HL-60 (cell line): ENCODE data around the gene ZSCAN25.

ENCODE experiments used
- DNase-seq, 2 experiments: peaks; one replicate each; pipeline ENCODE4 v3.0.0-alpha.2; 2010 to 2020; ENCODE audit warnings: low read depth in 1 of 2, low spot score in 1 of 2
- H3K27ac ChIP-seq: fragments of 250-450 bp; sonication (Bioruptor Pico); replicated peaks from 2 replicates; pipeline ENCODE4 v1.5.1; 2020; ENCODE audit warnings: mild to moderate bottlenecking, moderate library complexity
- H3K27me3 ChIP-seq: fragments of 250-450 bp; sonication (Bioruptor Pico); 2 replicates; pipeline ENCODE4 v1.5.1; 2021; ENCODE audit warnings: mild to moderate bottlenecking, moderate library complexity; ENCODE audit not compliant: insufficient read depth, poor library complexity, severe bottlenecking
- H3K4me3 ChIP-seq: replicated peaks from 2 replicates; pipeline ENCODE4 v1.5.1; 2011; ENCODE audit warnings: mild to moderate bottlenecking, control low read depth, low read length; ENCODE audit not compliant: insufficient read depth
- CTCF ChIP-seq: IDR thresholded peaks from one replicate; pipeline ENCODE4 v1.5.1; 2011; ENCODE audit warnings: low read length, control low read depth, inconsistent platforms; ENCODE audit not compliant: insufficient read depth
- GABPA ChIP-seq: IDR thresholded peaks from 2 replicates; pipeline ENCODE4 v1.6.1; 2012; ENCODE audit warnings: low read depth
- POLR2AphosphoS5 ChIP-seq: IDR thresholded peaks from 2 replicates; pipeline ENCODE4 v1.6.1; 2012; ENCODE audit warnings: low read depth
- REST ChIP-seq: IDR thresholded peaks from 2 replicates; pipeline ENCODE4 v1.6.1; 2012; ENCODE audit warnings: low read depth; ENCODE audit not compliant: insufficient replicate concordance
- SPI1 ChIP-seq: IDR thresholded peaks from 2 replicates; pipeline ENCODE4 v1.6.1; 2012; ENCODE audit warnings: low read depth, mild to moderate bottlenecking, borderline replicate concordance

ZSCAN25 gene

GRCh38 chr7:99626661-99627060, 9.9 kb downstream of the ZSCAN25 start:
- no peak for DNase-seq
- no peaks in the 10 kb centered on the region for H3K27me3 ChIP-seq
- H3K4me3 ChIP-seq = no peak overlapping the region
- no peak for TF ChIP-seq SPI1
- no peak for TF ChIP-seq POLR2AphosphoS5
- no peak for TF ChIP-seq GABPA
- TF ChIP-seq CTCF = no peak
- TF ChIP-seq REST = no peak
- H3K27ac ChIP-seq = no peak overlapping the region

GRCh38 chr7:99627513-99627912, 10.8 kb downstream of the ZSCAN25 start:
- no peak overlapping the region for H3K27ac ChIP-seq
- H3K27me3 ChIP-seq = no peaks in the 10 kb centered on the region
- no peak for DNase-seq
- TF ChIP-seq REST = no peak
- no peak for TF ChIP-seq SPI1
- TF ChIP-seq GABPA = no peak
- no peak for TF ChIP-seq CTCF
- TF ChIP-seq POLR2AphosphoS5 = no peak
- H3K4me3 ChIP-seq = no peak overlapping the region

- H3K4me3 ChIP-seq = no peak overlapping the region
- no peaks in the 10 kb centered on the region for H3K27me3 ChIP-seq
- no peak for DNase-seq
- no peak overlapping the region for H3K27ac ChIP-seq
- no peak for TF ChIP-seq GABPA
- TF ChIP-seq REST = no peak
- no peak for TF ChIP-seq SPI1
- TF ChIP-seq POLR2AphosphoS5 = no peak
- no peak for TF ChIP-seq CTCF
These were observed 12.0 kb downstream of the ZSCAN25 start for GRCh38 chr7:99628471-99629465.
